Erythroblast (primary cell): ENCODE results near the gene MT1G.

Source experiments
- GATA1 ChIP-seq: IDR thresholded peaks from 2 replicates; pipeline ENCODE4 v1.6.1; 2011; ENCODE audit warnings: low read depth, mild to moderate bottlenecking, control low read depth, low read length, moderate library complexity
- POLR2A ChIP-seq: IDR thresholded peaks from 2 replicates; pipeline ENCODE4 v1.6.1; 2011; ENCODE audit warnings: mild to moderate bottlenecking, low read length

GRCh38 chr16:56620339-56620897, 47.4 kb downstream of the MT1G start:
- TF ChIP-seq POLR2A (no peak), GATA1 (no peak)
